SK-N-SH (cell line): ENCODE results near the gene PITPNM3. TPM values are rescaled to one million over a fixed set of nuclear protein-coding genes. Genes with fewer than 3 reads are reported as not detected.

Experiments used
- CTCF ChIA-PET: fragments of 300-600, 350-600 bp; formaldehyde crosslinking; extraction: SDS; loops from one replicate; lab custom pipeline; 2021; lab: Yijun Ruan, JAX
- POLR2A ChIA-PET: fragments of 350-600 bp; sonication (Branson Sonifier 250); formaldehyde crosslinking; extraction: SDS; loops from one replicate; lab custom pipeline; 2020; ENCODE audit warnings: antibody characterized with exemption, inconsistent platforms; lab: Yijun Ruan, JAX
- DNase-seq: peaks from one replicate; pipeline ENCODE4 v3.0.0; 2012
- H2AFZ ChIP-seq: fragments of 200-600 bp; sonication (generic); 2 replicates; pipeline ENCODE4 v1.8.1; 2016; ENCODE audit warnings: antibody characterized with exemption, mild to moderate bottlenecking, low read depth
- H3F3A ChIP-seq: fragments of 200-600 bp; sonication (generic); replicated peaks from 2 replicates; pipeline ENCODE3; 2016; ENCODE audit warnings: antibody characterized with exemption, mild to moderate bottlenecking; ENCODE audit not compliant: insufficient read depth
- H3K27ac ChIP-seq, 2 experiments: fragments of 200-500 bp in 1 of 2; fragments of 200-600 bp in 1 of 2; sonication (Bioruptor generic) in 1 of 2; sonication (generic), shearing (Covaris generic) in 1 of 2; 2 replicates each; pipeline versions ENCODE4 v1.5.1 to v1.6.1; 2014 to 2016; ENCODE audit warnings: low read depth in 2 of 2, inconsistent platforms in 1 of 2, low read length in 1 of 2, mild to moderate bottlenecking in 1 of 2, mixed read lengths in 1 of 2
- H3K27me3 ChIP-seq: fragments of 200-600 bp; sonication (generic), shearing (Covaris generic); 2 replicates; pipeline ENCODE4 v1.6.1; 2016; ENCODE audit warnings: mixed run types; ENCODE audit not compliant: insufficient read depth
- H3K36me3 ChIP-seq, 2 experiments: fragments of 200-500 bp in 1 of 2; fragments of 200-600 bp in 1 of 2; sonication (Bioruptor generic) in 1 of 2; sonication (generic) in 1 of 2; replicated peaks in 1 of 2; 2 replicates each; pipeline versions ENCODE3 to v1.5.1; 2014 to 2016; ENCODE audit warnings: low read length in 1 of 2, mild to moderate bottlenecking in 1 of 2; ENCODE audit not compliant: insufficient read depth in 2 of 2, control insufficient read depth in 1 of 2
- H3K4me1 ChIP-seq, 2 experiments: fragments of 200-500 bp in 1 of 2; fragments of 200-600 bp in 1 of 2; sonication (Bioruptor generic) in 1 of 2; sonication (generic), shearing (Covaris generic) in 1 of 2; 2 replicates each; pipeline versions ENCODE4 v1.5.1 to v1.6.1; 2014 to 2016; ENCODE audit warnings: low read depth in 1 of 2, low read length in 1 of 2, mixed run types in 1 of 2; ENCODE audit not compliant: insufficient read depth in 2 of 2, control insufficient read depth in 1 of 2
- H3K4me2 ChIP-seq: fragments of 200-600 bp; sonication (generic), shearing (Covaris generic); 2 replicates; pipeline ENCODE4 v1.6.1; 2017; ENCODE audit warnings: mixed run types
- H3K4me3 ChIP-seq, 2 experiments: fragments of 200-500 bp in 1 of 2; fragments of 200-600 bp in 1 of 2; sonication (Bioruptor generic) in 1 of 2; sonication (generic), shearing (Covaris generic) in 1 of 2; 2 replicates each; pipeline versions ENCODE4 v1.5.1 to v1.8.1; 2014 to 2016; ENCODE audit warnings: low read depth in 2 of 2, inconsistent platforms in 1 of 2, low read length in 1 of 2, mild to moderate bottlenecking in 1 of 2, mixed read lengths in 1 of 2, moderate library complexity in 1 of 2
- H3K79me2 ChIP-seq: fragments of 200-600 bp; sonication (generic); 2 replicates; pipeline ENCODE4 v1.8.1; 2017; ENCODE audit warnings: mild to moderate bottlenecking; ENCODE audit not compliant: insufficient read depth
- H3K9ac ChIP-seq: fragments of 200-600 bp; sonication (generic); 2 replicates; pipeline ENCODE4 v1.6.1; 2017; ENCODE audit warnings: mixed run types
- H3K9me2 ChIP-seq: fragments of 200-600 bp; sonication (generic); 2 replicates; pipeline ENCODE4 v1.6.1; 2017; ENCODE audit warnings: mixed run types
- H3K9me3 ChIP-seq: fragments of 200-600 bp; sonication (generic); 2 replicates; pipeline ENCODE4 v1.6.1; 2017; ENCODE audit warnings: mixed run types, mild to moderate bottlenecking, moderate library complexity
- H4K20me1 ChIP-seq: fragments of 200-600 bp; sonication (generic); 2 replicates; pipeline ENCODE4 v1.6.1; 2017; ENCODE audit warnings: mild to moderate bottlenecking, mixed run types; ENCODE audit not compliant: insufficient read depth
- CTCF ChIP-seq: fragments of 200-600 bp; sonication (generic); IDR thresholded peaks from 2 replicates; pipeline ENCODE4 v1.6.1; 2017; ENCODE audit warnings: antibody characterized with exemption, mild to moderate bottlenecking, moderate library complexity
- JUND ChIP-seq: IDR thresholded peaks from 2 replicates; pipeline ENCODE4 v1.4.0; 2012
- MEF2A ChIP-seq: IDR thresholded peaks from 2 replicates; pipeline ENCODE4 v1.4.0; 2012; ENCODE audit warnings: low read depth, borderline replicate concordance
- PBX3 ChIP-seq: IDR thresholded peaks from 2 replicates; pipeline ENCODE4; 2012
- RAD21 ChIP-seq: IDR thresholded peaks from 2 replicates; pipeline ENCODE4 v1.6.1; 2012; ENCODE audit warnings: mild to moderate bottlenecking, low read length
- REST ChIP-seq: IDR thresholded peaks from 2 replicates; pipeline ENCODE4 v1.6.1; 2012; ENCODE audit warnings: mild to moderate bottlenecking, low read depth, low read length, moderate library complexity
- RXRA ChIP-seq: IDR thresholded peaks from 2 replicates; pipeline ENCODE4 v1.4.0; 2012; ENCODE audit warnings: low read depth, mild to moderate bottlenecking, borderline replicate concordance
- SMC3 ChIP-seq: IDR thresholded peaks from 2 replicates; pipeline ENCODE4 v1.6.1; 2012; ENCODE audit warnings: low read depth, low read length, improper control_type of control experiment
- TAF1 ChIP-seq: IDR thresholded peaks from 2 replicates; pipeline ENCODE4 v1.6.1; 2012; ENCODE audit warnings: low read depth, mild to moderate bottlenecking, low read length, moderate library complexity, borderline replicate concordance
- YY1 ChIP-seq: IDR thresholded peaks from 2 replicates; pipeline ENCODE4 v1.4.0; 2012; ENCODE audit warnings: low read depth, mild to moderate bottlenecking
- ZBTB33 ChIP-seq: IDR thresholded peaks from 2 replicates; pipeline ENCODE4 v1.4.0; 2012; ENCODE audit warnings: low read depth, borderline replicate concordance
- WGBS: methylation state at CpG from one replicate; pipeline ENCODE4 v1.1.6; 2017; ENCODE audit warnings: low lambda C conversion rate; 5-methylcytosine and 5-hydroxymethylcytosine counted together
- polyA plus RNA-seq, 3 experiments: library from polyadenylated mRNA; depleted of rRNA; stranded (reverse); fragments of >200 nt; gene quantifications; 2 replicates each; pipeline ENCODE4 v1.2.3, GENCODE V29; 2012

Gene PITPNM3
- polyA plus RNA-seq, 1 of the 3 experiments (the other 2 are of a cell fraction) = 0.82 TPM

GRCh38 chr17:6442775-6443174 lies 113.6 kb downstream of the PITPNM3 start (continued):
- TF ChIP-seq RAD21 (no peak), MEF2A (no peak)

GRCh38 chr17:6439951-6440350 lies 116.4 kb downstream of the PITPNM3 start:
- H3F3A ChIP-seq = peaks cover 5% of the 10 kb centered on the region
- no peaks in the 10 kb centered on the region for H4K20me1 ChIP-seq
- H3K27me3 ChIP-seq = peaks cover 15% of the 10 kb centered on the region; the same call in 1 of the 2 replicates
- no peak overlapping the region for H3K27ac ChIP-seq
- H3K9me2 ChIP-seq = no peaks in the 10 kb centered on the region
- POLR2A ChIA-PET = no interaction called here
- H3K4me2 ChIP-seq = no peak overlapping the region
- no peak overlapping the region for H2AFZ ChIP-seq
- TF ChIP-seq YY1 (no peak), RXRA (no peak), JUND (no peak), REST (no peak), PBX3 (no peak), ZBTB33 (no peak), TAF1 (no peak), CTCF (no peak), SMC3 (no peak)
- TF ChIP-seq, all 33 proteins: peak for 0
- Histone ChIP-seq H3K4me1 (peaks cover 0 to 4% of the 10 kb centered on the region in 2 experiments; a peak in 1 of 4 replicates), H3K79me2 (0 out of 2 replicates have a peak, but pooled peaks cover 2% of the 10 kb centered on the region), H3K36me3 (no peaks in the 10 kb centered on the region), H3K9me3 (no peaks in the 10 kb centered on the region), H3K4me3 (no peak overlapping the region), H3K9ac (no peak overlapping the region)
- WGBS = 46% methylated on average over 4 of the region's 4 CpGs
- CTCF ChIA-PET = interaction anchor here (1.1 to 1.9 kb wide), 3 partner anchors 18 to 853 kb away, joined by 3 to 7 read pairs (median 7); no protein-coding TSS in a partner anchor
- DNase-seq = no peak
